8988T (cell line): Measurements from ENCODE around the gene CEP192.
"Not testable (repeated sequence)": the region's sequence is repeated elsewhere in the genome, so short reads cannot be mapped to it uniquely, and the experiment has no call there.

Experiments used
- DNase-seq: peaks from one replicate; pipeline ENCODE4 v3.0.0; 2011

The CEP192 gene

DNA sequence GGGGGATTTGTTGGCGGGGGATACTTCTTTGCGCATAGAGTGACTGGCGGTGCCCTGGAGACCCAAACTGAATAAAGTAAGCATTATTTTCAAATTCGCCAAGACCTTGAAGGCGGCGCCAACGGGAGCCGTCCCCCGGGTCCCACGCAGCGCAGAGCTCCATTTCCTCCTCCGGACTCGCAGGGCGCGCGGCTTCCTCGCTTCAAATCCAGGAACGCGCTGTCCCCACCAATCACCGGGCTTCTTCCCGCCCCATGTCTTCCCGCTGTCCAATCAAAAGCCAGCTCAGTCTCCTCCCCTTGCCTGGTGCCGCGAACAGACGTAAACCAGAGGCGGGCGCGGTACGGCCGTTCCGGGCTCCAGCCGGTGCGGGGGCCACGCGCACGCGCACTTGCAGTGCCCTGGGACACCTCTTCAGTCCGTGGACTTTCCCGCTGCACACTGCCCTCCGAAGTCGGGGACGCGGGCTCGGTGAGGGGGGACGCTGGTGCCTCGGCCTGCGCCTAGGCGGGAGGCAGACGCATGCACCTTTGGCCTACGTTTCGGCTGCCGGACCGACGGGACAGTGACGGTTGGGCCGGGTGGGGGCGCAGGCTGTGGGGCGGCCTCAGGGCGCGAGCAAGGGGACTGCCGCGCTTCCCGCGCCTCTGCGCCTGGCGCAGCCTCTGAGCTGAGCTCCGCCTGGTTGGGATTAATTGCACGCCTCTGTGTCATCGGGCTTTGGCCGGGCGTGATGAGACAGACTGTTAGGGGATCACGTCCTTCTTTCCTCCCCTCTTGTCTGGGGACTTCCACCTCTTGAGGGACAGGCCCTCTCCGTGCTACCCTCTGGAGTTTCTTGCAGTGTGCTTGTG lies at the start of gene CEP192:
Gene CEP192 (plus strand): TSS at position 396 of the 854 bp plus-strand sequence. CDS start 8,063 bp downstream, outside the sequence.
- peak; percentile 66 for DNase-seq

- DNase-seq = no peak
Measured at GRCh38 chr18:12943215-12943614, 47.9 kb upstream of the CEP192 start.

GRCh38 chr18:12944709-12945108 lies 46.5 kb upstream of the CEP192 start:
- DNase-seq = no peak

GRCh38 chr18:12946549-12947284 lies 44.4 kb upstream of the CEP192 start:
- no peak for DNase-seq

DNA sequence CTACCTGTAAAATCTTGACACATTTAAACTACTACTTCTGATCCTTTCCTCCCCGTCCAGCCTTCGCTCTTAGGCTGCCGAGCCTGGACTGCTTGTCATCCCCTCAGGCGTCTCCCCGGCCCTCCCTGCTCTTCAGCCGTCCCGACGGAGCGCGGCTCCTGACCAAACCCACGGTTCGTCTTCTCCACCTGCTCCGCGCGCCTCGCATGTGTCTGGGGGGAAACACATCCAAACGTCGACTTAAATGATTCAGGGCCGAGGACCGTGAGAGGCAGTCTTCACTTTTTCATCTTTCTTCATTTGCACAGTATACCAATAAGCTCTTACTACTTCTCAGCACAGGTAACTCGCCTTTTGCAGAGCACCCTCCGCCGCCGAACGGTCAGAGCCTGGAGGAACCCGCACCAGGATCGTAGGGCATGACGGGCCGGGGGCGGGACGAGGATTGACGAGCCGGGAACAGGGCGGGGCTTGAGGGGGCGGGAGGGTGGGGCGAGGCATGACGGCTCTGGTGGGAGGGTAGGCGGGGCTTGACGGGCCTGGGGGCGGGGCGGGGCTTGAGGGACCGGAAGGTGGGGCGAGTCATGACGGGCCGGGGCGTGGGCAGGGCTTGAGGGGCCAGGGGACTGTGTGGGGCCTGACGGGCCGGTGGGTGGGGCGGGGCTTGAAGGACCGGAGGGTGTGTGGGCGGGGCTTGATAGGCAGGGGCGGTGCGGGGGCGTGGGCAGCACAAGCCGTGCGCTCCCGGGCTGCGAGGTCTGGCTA lies 43.7 kb upstream of the CEP192 start, which contains the start of gene SEH1L:
Gene SEH1L (plus strand): TSS at position 727 of the 765 bp plus-strand sequence. CDS start 111 bp downstream, outside the sequence.
- peak; percentile 87 for DNase-seq

- DNase-seq = peak; percentile 82
Measured at GRCh38 chr18:12948050-12948804, 42.9 kb upstream of the CEP192 start.

DNA sequence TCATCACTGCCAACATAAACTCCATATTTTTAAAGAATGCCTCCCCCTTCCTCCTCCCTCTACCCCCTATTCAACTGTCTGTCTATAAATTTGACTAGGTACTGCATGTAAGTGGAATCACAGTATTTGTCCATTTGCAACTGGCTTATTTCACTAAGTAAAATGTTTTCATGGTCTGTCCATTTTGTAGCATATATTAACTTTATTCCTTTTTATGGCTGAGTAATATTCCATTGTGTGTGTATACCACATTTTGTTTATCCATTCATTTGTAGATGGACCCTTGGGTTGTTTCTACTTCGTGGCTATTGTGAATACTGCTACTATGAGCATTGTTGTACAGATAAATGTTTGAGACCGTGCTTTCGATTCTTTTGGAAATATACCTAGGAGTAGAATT lies 32.7 kb upstream of the CEP192 start:
- no peak for DNase-seq

DNA sequence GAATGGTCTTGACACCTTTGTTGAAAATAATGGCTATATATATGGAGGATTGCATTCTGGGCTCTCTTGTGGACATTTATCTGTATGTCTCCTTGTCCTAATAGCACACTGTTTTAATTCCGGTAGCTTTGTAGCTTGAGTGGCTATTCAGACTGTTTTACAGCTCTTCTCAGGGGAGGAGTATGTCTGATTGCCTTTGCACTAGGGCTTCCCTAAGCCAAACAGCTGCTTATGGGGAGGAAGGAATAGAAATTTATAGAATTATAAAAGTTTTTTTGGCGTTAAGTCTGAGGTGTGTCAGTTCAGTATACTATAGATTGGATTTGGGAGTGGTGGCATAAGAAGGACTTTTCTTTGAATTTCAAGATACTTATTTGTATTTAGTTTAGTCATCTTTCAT lies 30.8 kb upstream of the CEP192 start:
- DNase-seq = no peak

GRCh38 chr18:12960853-12961397 lies 30.2 kb upstream of the CEP192 start:
- no peak for DNase-seq

- no peak for DNase-seq
Measured at GRCh38 chr18:12963069-12963468, 28.1 kb upstream of the CEP192 start.

GRCh38 chr18:12968115-12968514 lies 23.0 kb upstream of the CEP192 start:
- no peak for DNase-seq

DNA sequence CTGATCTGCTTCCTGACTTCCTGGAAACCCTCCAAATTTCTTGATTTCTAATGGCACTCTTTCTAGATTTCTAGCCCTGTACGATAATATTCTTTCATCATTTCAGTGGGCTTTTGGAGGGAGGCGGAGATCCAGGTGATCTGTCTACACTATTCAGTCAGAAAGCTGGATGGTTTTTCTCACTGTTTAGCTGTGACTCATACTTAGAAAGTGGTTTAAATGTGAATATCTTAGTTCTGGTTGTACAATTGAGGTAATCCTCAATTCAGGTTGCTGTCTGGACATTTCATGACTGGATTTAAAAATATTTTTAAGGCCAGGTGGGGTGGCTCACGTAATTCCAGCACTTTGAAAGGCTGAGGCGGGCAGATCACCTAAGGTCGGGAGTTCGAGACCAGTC lies 22.5 kb upstream of the CEP192 start:
- no peak for DNase-seq

DNA sequence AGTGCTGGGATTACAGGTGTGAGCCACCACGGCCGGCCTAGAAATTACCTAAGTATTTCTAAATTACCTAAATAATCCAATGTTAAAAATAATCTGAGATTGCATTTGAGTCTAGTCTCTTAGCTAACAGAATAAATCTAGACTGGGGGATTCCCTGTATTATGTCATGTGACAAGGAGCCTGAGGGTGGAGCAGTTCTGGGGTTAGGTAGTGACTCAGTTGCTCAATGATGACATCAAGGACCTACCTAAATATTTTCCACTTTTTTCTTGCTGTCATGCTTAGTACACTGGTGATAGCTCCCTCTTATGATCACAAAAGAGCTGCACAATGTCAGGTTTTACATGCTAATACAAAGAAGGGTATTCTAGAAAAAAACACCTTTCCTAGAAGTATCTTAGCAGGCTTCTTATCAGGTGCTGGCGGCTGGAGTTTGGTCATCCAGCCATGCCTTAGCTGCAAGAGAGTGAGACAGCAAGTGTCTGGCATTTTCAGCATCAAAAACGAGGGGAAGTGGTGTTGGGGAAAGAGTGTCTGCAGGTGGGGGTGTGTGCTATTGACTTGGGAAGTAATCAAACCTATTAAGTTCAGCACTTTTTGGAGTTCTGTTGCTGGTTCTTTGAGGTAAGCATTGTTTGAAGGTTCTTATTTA lies 17.5 kb upstream of the CEP192 start:
- no peak for DNase-seq

DNA sequence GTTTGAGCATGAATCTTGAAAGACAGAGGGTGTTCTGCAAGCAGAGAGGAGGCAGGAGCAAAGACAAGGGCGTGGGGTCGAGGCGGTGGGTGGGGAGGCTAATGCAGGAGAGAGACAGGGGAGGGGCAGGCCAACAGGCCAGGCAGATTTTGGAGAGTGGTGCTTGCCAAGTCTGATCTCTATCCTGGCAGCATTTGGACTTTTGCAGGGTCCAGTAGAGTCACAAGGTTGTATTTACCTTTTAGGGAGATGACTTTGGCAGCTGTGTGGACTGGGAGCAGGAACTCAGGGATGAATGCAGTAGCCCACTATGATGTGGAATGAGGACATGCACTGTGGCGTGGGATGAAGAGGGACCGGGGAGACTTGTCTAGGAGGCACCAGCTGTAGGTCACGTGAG lies 15.7 kb upstream of the CEP192 start:
- no peak for DNase-seq

- no peak for DNase-seq
Measured at GRCh38 chr18:12976305-12976704, 14.9 kb upstream of the CEP192 start.

- DNase-seq = not testable (repeated sequence)
Measured at GRCh38 chr18:12980065-12980464, 11.1 kb upstream of the CEP192 start.

- DNase-seq = no peak
Measured at GRCh38 chr18:12989397-12990122, 1.6 kb upstream of the CEP192 start.

DNA sequence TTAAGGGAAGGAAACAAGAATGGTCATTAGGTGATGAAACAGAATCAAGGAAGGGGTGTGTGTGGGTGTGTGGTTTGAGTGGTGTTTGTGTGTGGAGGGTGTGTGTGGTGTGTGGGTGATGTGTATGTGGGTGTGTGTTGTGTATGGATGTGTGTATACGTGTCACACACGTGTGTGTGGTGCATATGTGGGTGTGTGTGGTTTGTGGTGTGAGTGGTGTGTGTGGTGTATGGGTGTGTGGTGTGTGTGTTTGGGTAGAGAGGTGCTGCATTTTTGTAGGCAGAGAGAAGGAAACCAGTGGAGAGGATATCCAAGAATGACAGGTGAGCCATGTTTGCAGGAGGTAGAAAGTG lies 1.1 kb upstream of the CEP192 start:
- DNase-seq = no peak

DNA sequence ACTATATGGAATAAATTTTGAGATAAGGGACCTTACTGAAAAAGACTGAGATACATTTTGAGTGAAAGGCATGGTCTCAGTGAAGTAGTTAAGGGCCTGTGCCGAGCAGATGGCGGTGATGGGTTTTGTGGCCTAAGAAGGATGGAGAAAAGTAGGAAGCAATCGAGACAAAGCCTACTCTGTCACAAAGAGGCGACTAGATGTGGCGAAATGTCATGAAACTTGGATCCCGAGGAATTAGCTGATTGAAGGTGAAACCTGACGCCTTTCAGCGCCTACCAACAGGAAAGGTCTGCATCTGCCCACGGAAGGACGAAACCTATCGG lies 558 bp upstream of the CEP192 start:
- DNase-seq = no peak

DNA sequence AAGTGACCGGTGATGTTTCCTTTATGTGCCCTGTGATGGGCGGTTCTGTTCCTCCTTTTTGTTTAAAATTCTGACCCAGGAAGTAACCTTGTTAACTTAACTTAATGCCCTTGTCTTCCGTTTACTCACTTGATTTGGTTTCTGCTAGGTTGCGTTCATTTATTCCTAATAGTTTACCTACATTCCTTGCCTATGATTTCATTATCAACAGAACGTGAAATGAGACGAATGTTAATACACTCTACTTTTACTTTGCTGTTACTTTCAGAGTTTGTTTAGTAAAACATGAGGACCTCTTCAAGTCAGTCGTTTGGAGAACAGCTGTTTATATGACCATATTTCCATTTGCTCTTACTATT lies 638 bp downstream of the CEP192 start:
- DNase-seq = no peak

DNA sequence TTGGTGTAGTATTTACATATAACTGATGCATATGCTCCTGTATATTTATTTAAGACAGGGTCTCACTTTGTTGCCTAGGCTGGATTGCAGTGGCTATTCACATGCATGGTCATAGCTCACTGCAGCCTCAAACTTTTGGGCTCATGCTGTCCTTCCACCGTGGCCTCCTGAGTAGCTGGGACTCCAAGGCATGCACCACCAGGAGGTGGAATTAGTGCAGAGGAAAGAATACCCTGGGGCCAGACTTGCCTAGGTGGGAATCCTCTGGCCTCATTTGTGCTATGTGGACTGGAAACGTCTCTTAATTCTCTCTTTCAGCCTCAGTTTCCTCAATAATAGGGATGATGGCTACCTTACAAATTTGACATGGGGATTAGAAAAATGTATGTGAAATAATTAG lies 2.3 kb downstream of the CEP192 start:
- DNase-seq = no peak
